Kidney (tissue), 14 donors: Measurements from ENCODE around the gene BRCA1. TPM values are rescaled to one million over a fixed set of nuclear protein-coding genes. Genes with fewer than 3 reads are reported as not detected.

Experiments
- DNase-seq, 5 donors: peaks; one replicate each; pipeline ENCODE4 v3.0.0-alpha.2; 2013 to 2020
- FAIRE-seq: peaks from 2 replicates; lab custom pipeline; 2012; peaks lifted over from hg19 to GRCh38; lab: Jason Lieb, UNC
- H3K27ac ChIP-seq, 2 donors: one replicate each; pipeline ENCODE4 v1.7.0; 2013; ENCODE audit warnings: low read depth in 2 of 2, low read length in 2 of 2, inconsistent platforms in 1 of 2
- H3K27me3 ChIP-seq: one replicate; pipeline ENCODE4 v1.7.1; 2013; ENCODE audit warnings: low read length, inconsistent platforms; ENCODE audit not compliant: control insufficient read depth, insufficient read depth
- H3K36me3 ChIP-seq, 3 donors: one replicate each; pipeline versions ENCODE4 v1.7.0 to v1.7.1; 2013; ENCODE audit warnings: low read length in 3 of 3, control low read depth in 1 of 3, inconsistent platforms in 1 of 3; ENCODE audit not compliant: insufficient read depth in 3 of 3, control insufficient read depth in 2 of 3
- H3K4me1 ChIP-seq, 3 donors: one replicate each; pipeline versions ENCODE4 v1.7.0 to v1.7.1; 2013; ENCODE audit warnings: low read length in 3 of 3, inconsistent platforms in 1 of 3, low read depth in 1 of 3; ENCODE audit not compliant: control insufficient read depth in 2 of 3, insufficient read depth in 2 of 3
- H3K4me3 ChIP-seq, 3 donors: one replicate each; pipeline versions ENCODE4 v1.7.0 to v1.8.1; 2013; ENCODE audit warnings: low read length in 3 of 3, control low read depth in 1 of 3, inconsistent platforms in 1 of 3
- H3K9ac ChIP-seq, 3 donors: one replicate each; pipeline versions ENCODE4 v1.7.0 to v1.7.1; 2013; ENCODE audit warnings: low read length in 3 of 3, control low read depth in 1 of 3, inconsistent platforms in 1 of 3
- H3K9me3 ChIP-seq, 3 donors: one replicate each; pipeline versions ENCODE4 v1.7.0 to v1.7.1; 2013; ENCODE audit warnings: low read length in 3 of 3, control low read depth in 1 of 3, inconsistent platforms in 1 of 3; ENCODE audit not compliant: control insufficient read depth in 2 of 3, insufficient read depth in 1 of 3
- intact Hi-C: fragments of 100-400 bp; cut with DNase I; formaldehyde crosslinking; loops from one replicate; pipeline ENCODE4 v1.11.1; 2022
- polyA plus RNA-seq: library from polyadenylated mRNA; stranded (reverse); fragments of 350-450 nt; fragmentation: Illumina TruSeq; extraction: RNeasy Lipid Tissue Mini Kit (QIAGEN cat#74804); gene quantifications from one replicate; pipeline ENCODE4 v1.2.3, GENCODE V29; 2014; ENCODE audit warnings: low read depth, low replicate concordance; ENCODE audit not compliant: insufficient read depth
- total RNA-seq: library from RNA; stranded (reverse); fragmentation: NEBNext Ultra II Directional; extraction: Animal tissue kit (Norgen Biotek cat#: 25700); gene quantifications from one replicate; pipeline ENCODE4 v1.2.1, GENCODE V29; 2021
- TF ChIP-seq, protein P1 (sequence below): IDR thresholded peaks from 3 replicates; pipeline ENCODE4 v1.5.1; 2012; ENCODE audit warnings: mild to moderate bottlenecking, moderate library complexity, borderline replicate concordance; ENCODE audit not compliant: insufficient read depth; ENCODE audit errors: extremely low read depth
- donor health status: control.
- donor health status: control.
- donor health status: control.
- donor health status: control.
- donor health status: control.
- donor health status: DM: yes; HTN: yes; CAD: no.
- donor health status: Normal renal cell carcinoma (clear cell type).

BRCA1 gene
- total and polyA plus RNA-seq, 2 donors from 2014 or later: 1.4 to 5.1 TPM

DNA sequence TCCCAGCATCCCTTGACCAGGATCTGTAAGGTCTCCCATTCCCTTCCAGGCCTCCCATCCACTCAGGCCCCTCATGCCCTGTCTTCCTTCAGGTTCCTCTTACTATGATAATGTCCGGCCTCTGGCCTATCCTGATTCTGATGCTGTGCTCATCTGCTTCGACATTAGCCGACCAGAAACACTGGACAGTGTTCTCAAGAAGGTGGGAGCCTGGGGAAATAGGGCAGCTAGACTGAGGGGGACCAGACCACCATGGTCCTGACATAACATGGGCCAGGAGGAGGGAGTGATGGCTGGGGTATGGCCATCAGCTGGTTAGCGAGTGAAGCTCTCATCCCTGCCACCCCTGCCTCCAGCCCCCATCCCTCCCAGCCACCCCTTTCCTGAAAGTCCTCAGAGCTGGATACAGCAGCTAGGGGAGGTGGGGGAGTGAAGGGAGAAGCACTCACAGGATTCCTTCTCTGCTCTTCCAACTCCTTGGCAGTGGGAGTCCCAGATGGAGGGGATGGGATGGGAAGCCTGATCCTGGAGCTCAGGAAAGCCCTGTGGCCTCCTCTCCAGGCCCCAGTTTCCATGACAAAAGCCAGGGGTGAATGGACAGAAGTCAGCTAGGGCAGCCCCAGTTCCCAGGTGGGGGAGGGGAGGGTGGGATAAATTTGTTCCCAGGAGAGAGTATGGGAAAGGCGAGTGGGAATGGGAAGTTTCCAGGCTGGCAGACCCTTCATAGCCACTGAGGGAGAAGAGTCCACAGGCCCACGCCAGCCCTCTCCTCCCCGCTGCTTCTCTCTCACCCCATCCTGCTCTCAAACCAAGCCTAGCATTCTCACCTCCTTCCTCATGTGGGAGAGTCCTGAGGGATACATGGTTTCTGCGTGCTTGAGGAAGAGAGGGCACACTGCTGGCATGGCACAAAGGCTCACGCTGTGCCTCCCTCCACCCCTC, 97.8 kb downstream of the BRCA1 start:
- no peak overlapping the region for H3K27ac ChIP-seq
- peak in 1 of 5 donors; percentile 56 for DNase-seq
- H3K36me3 ChIP-seq: no peaks in the 10 kb centered on the region
- no peaks in the 10 kb centered on the region for H3K27me3 ChIP-seq
- H3K9ac ChIP-seq: no peak overlapping the region
- no peak for FAIRE-seq
- TF ChIP-seq, protein P1, sequence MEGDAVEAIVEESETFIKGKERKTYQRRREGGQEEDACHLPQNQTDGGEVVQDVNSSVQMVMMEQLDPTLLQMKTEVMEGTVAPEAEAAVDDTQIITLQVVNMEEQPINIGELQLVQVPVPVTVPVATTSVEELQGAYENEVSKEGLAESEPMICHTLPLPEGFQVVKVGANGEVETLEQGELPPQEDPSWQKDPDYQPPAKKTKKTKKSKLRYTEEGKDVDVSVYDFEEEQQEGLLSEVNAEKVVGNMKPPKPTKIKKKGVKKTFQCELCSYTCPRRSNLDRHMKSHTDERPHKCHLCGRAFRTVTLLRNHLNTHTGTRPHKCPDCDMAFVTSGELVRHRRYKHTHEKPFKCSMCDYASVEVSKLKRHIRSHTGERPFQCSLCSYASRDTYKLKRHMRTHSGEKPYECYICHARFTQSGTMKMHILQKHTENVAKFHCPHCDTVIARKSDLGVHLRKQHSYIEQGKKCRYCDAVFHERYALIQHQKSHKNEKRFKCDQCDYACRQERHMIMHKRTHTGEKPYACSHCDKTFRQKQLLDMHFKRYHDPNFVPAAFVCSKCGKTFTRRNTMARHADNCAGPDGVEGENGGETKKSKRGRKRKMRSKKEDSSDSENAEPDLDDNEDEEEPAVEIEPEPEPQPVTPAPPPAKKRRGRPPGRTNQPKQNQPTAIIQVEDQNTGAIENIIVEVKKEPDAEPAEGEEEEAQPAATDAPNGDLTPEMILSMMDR: no peak
- H3K4me3 ChIP-seq: no peak overlapping the region
- H3K9me3 ChIP-seq: no peaks in the 10 kb centered on the region
- intact Hi-C loops: no loop called here
- no peaks in the 10 kb centered on the region for H3K4me1 ChIP-seq

DNA sequence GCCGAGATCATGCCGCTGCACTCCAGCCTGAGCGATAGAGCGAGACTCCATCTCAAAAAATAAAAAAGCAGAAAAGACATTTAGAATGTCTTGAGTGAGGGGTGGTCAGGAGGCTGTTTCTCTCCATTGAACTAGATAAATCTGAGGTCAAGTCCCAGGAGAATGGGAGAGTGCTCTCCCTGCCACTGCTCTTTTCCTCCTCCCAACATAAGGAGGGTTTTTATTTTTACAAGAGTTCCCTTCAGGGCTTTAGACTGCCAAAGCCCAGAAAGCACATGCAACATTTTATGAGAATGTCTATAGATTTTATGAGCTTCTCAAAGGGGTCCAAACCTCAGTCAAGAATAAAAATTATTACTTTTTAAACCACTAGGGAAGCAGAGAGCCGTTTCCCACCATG, 98.6 kb downstream of the BRCA1 start:
- TF ChIP-seq, protein P1: no peak
- H3K9me3 ChIP-seq: no peaks in the 10 kb centered on the region
- intact Hi-C loops: no loop called here
- H3K4me3 ChIP-seq: no peak overlapping the region
- H3K27ac ChIP-seq: no peak overlapping the region
- H3K9ac ChIP-seq: no peak overlapping the region
- H3K4me1 ChIP-seq: no peaks in the 10 kb centered on the region
- peak in 2 of 5 donors; percentile 42 to 83 for DNase-seq
- no peaks in the 10 kb centered on the region for H3K27me3 ChIP-seq
- H3K36me3 ChIP-seq: no peaks in the 10 kb centered on the region
- FAIRE-seq: no peak

DNA sequence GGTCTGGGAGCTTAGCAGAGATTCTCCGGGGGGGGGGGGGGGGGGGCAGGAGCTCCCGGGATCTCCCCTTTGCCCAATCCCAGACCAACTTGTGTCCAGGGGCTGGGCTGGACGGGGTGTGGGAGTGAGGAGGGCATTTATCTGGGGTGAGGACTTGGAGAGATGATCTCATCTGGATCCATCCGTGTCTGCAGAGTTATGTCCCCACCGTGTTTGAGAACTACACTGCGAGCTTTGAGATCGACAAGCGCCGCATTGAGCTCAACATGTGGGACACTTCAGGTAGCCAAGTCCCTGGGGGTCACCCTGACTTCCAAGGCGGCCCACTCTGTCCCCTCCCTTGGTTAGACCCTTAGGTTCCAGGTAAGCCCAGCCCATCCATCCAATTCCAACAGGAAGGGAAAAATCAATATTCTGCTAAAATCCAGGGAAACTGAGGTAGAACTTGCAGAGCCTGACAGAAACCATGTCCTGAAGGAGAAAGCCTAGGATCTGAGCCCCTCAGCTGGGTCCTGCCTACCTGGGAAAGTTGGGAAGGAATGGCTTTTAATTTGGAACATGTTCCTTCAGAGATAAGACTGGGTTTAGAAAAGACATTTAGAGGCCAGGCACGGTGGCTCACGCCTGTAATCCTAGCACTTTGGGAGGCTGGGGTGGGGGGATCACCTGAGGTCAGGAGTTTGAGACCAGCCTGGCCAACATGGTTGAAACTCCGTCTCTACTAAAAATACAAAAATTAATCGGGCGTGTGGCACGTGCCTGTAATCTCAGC, 99.2 kb downstream of the BRCA1 start:
- no peak overlapping the region for H3K27ac ChIP-seq
- intact Hi-C loops: no loop called here
- TF ChIP-seq, protein P1: no peak

More for the DNA sequence above, 99.2 kb downstream of the BRCA1 start:
- no peaks in the 10 kb centered on the region for H3K27me3 ChIP-seq
- DNase-seq (peak in 1 of 5 donors; percentile 63), FAIRE-seq (no peak)
- H3K36me3 ChIP-seq: no peaks in the 10 kb centered on the region
- no peaks in the 10 kb centered on the region for H3K9me3 ChIP-seq
- no peak overlapping the region for H3K4me3 ChIP-seq
- no peak overlapping the region for H3K9ac ChIP-seq
- H3K4me1 ChIP-seq: no peaks in the 10 kb centered on the region
